ENCODE measurements around the gene CEACAM18. TPM values are rescaled to one million over a fixed set of nuclear protein-coding genes. Genes with fewer than 3 reads are reported as not detected.

The CEACAM18 gene
- total RNA-seq (not detected in 2 replicates), polyA plus RNA-seq (not detected in 2 replicates)

- H3K9me3 ChIP-seq (ENCODE audit: low read depth), result no peaks in the 10 kb centered on the region
- no peak for DNase-seq (ENCODE audit: low read depth in 1 of 2, low spot score in 1 of 2)
Measured at GRCh38 chr19:51478381-51479234, at the start of gene CEACAM18. Gene CEACAM18, plus strand, starts transcription at chr19:51478539.

GRCh38 chr19:51430221-51430620, 48.1 kb upstream of the CEACAM18 start:
- no peak for TF ChIP-seq CTCF (IDR thresholded peaks at IDR 0.05; ENCODE audit: low read depth, low read length)
- no peaks in the 10 kb centered on the region for H3K36me3 ChIP-seq
- no peak for DNase-seq (ENCODE audit: low read depth in 1 of 2, low spot score in 1 of 2)
- no peaks in the 10 kb centered on the region for H3K9me3 ChIP-seq (ENCODE audit: low read depth)
- no peak overlapping the region for H3K27ac ChIP-seq
- H3K27me3 ChIP-seq, result no peaks in the 10 kb centered on the region
- no peaks in the 10 kb centered on the region for H3K4me1 ChIP-seq (ENCODE audit: low read depth)
- no peak overlapping the region for H3K4me3 ChIP-seq

More at GRCh38 chr19:51478381-51479234, at the start of gene CEACAM18:
- Histone ChIP-seq H3K36me3 (no peaks in the 10 kb centered on the region), H3K27me3 (no peaks in the 10 kb centered on the region), H3K4me1 (ENCODE audit: low read depth) (no peaks in the 10 kb centered on the region), H3K4me3 (no peak within 1 kb of the TSS), H3K27ac (no peak within 1 kb of the TSS)
- TF ChIP-seq CTCF (IDR thresholded peaks at IDR 0.05; ENCODE audit: low read depth, low read length), result no peak

GRCh38 chr19:51431124-51431523, 47.2 kb upstream of the CEACAM18 start:
- no peaks in the 10 kb centered on the region for H3K9me3 ChIP-seq (ENCODE audit: low read depth)
- no peaks in the 10 kb centered on the region for H3K4me1 ChIP-seq (ENCODE audit: low read depth)
- DNase-seq (ENCODE audit: low read depth in 1 of 2, low spot score in 1 of 2), result no peak
- H3K36me3 ChIP-seq, result no peaks in the 10 kb centered on the region
- no peak for TF ChIP-seq CTCF (IDR thresholded peaks at IDR 0.05; ENCODE audit: low read depth, low read length)
- H3K27me3 ChIP-seq, result no peaks in the 10 kb centered on the region
- H3K4me3 ChIP-seq, result no peak overlapping the region
- H3K27ac ChIP-seq, result no peak overlapping the region

GRCh38 chr19:51433043-51433442, 45.3 kb upstream of the CEACAM18 start:
- H3K4me1 ChIP-seq (ENCODE audit: low read depth), result no peaks in the 10 kb centered on the region
- no peak for DNase-seq (ENCODE audit: low read depth in 1 of 2, low spot score in 1 of 2)
- H3K36me3 ChIP-seq, result no peaks in the 10 kb centered on the region
- H3K27ac ChIP-seq, result no peak overlapping the region
- H3K9me3 ChIP-seq (ENCODE audit: low read depth), result no peaks in the 10 kb centered on the region
- H3K4me3 ChIP-seq, result no peak overlapping the region
- TF ChIP-seq CTCF (IDR thresholded peaks at IDR 0.05; ENCODE audit: low read depth, low read length), result no peak
- no peaks in the 10 kb centered on the region for H3K27me3 ChIP-seq

GRCh38 chr19:51434456-51434855, 43.9 kb upstream of the CEACAM18 start:
- H3K4me1 ChIP-seq (ENCODE audit: low read depth), result no peaks in the 10 kb centered on the region
- no peak overlapping the region for H3K27ac ChIP-seq
- TF ChIP-seq CTCF (IDR thresholded peaks at IDR 0.05; ENCODE audit: low read depth, low read length), result no peak
- H3K36me3 ChIP-seq, result no peaks in the 10 kb centered on the region
- H3K27me3 ChIP-seq, result no peaks in the 10 kb centered on the region
- no peak overlapping the region for H3K4me3 ChIP-seq
- DNase-seq (ENCODE audit: low read depth in 1 of 2, low spot score in 1 of 2), result no peak
- H3K9me3 ChIP-seq (ENCODE audit: low read depth), result no peaks in the 10 kb centered on the region

Measured in cardiac muscle cell (in vitro differentiated cells and primary cell).